ENCODE measurements around the gene LGALS14. TPM values are rescaled to one million over a fixed set of nuclear protein-coding genes. Genes with fewer than 3 reads are reported as not detected.

LGALS14 gene
- total and polyA plus RNA-seq, 10 of the 15 experiments (the other 5 are each of a cell fraction or from before 2014, with no cell fraction given): 5.1 to 34.6 (median 7.3) TPM

- no peak for TF ChIP-seq BHLHE40 (IDR thresholded peaks at IDR 0.05; ENCODE audit: borderline replicate concordance in 1 of 2, low read depth in 2 of 2, low read length in 1 of 2)
- TF ChIP-seq LARP7 (IDR thresholded peaks at IDR 0.05): no peak
- TF ChIP-seq RB1 (IDR thresholded peaks at IDR 0.05; ENCODE audit: borderline replicate concordance): no peak
- TF ChIP-seq IRF4 (IDR thresholded peaks at IDR 0.05; ENCODE audit: low read depth, low read length): no peak
- TF ChIP-seq SIN3A (IDR thresholded peaks at IDR 0.05; ENCODE audit: low read depth, low read length): no peak
- no peak for TF ChIP-seq KLF5 (IDR thresholded peaks at IDR 0.05; ENCODE audit: partially characterized antibody)
- no peak for TF ChIP-seq NFXL1 (IDR thresholded peaks at IDR 0.05; ENCODE audit: borderline replicate concordance)
- TF ChIP-seq ZNF24 (IDR thresholded peaks at IDR 0.05): no peak
- no peak for TF ChIP-seq CTCF (IDR thresholded peaks at IDR 0.05 in 2 of 3, conservative IDR thresholded peaks at IDR 0.05 in 1 of 3; ENCODE audit: control insufficient read depth in 2 of 3, extremely low read depth in 1 of 3, insufficient read depth in 1 of 3, low read depth in 3 of 3, low read length in 3 of 3)
- TF ChIP-seq SMARCA5 (IDR thresholded peaks at IDR 0.05): no peak
- no peak for TF ChIP-seq CBFB (IDR thresholded peaks at IDR 0.05; ENCODE audit: low read depth)
- TF ChIP-seq CBX3 (IDR thresholded peaks at IDR 0.05; ENCODE audit: borderline replicate concordance, low read depth): no peak
- TF ChIP-seq POLR2AphosphoS2 (IDR thresholded peaks at IDR 0.05; ENCODE audit: low read depth, low read length): no peak
- TF ChIP-seq SMC3 (IDR thresholded peaks at IDR 0.05; ENCODE audit: borderline replicate concordance, low read length): no peak
- TF ChIP-seq IKZF2 (IDR thresholded peaks at IDR 0.05): peak; percentile 55 to 57; a peak in 2 of 4 replicates
- TF ChIP-seq PKNOX1 (IDR thresholded peaks at IDR 0.05): no peak
- TF ChIP-seq ZNF384 (IDR thresholded peaks at IDR 0.05; ENCODE audit: borderline replicate concordance, low read depth, low read length): no peak
- no peak for TF ChIP-seq SREBF1 (IDR thresholded peaks at IDR 0.05; ENCODE audit: low read length)
- 0 out of 2 replicates have a peak, but pooled peaks have one; percentile 40 for TF ChIP-seq NBN (IDR thresholded peaks at IDR 0.05)
Measured at GRCh38 chr19:39698535-39698934, 5.7 kb upstream of the LGALS14 start (continued).

Data from GM12878 (cell line).